ENCODE measurements around the gene PUM1. TPM values are rescaled to one million over a fixed set of nuclear protein-coding genes. Genes with fewer than 3 reads are reported as not detected.

The PUM1 gene
- total RNA-seq, 1 experiment from 2014 or later, result 109 TPM

GRCh38 chr1:31038360-31038759 lies 27.2 kb downstream of the PUM1 start:
- TF ChIP-seq REST (IDR thresholded peaks at IDR 0.05; ENCODE audit: insufficient read depth in 1 of 2, low read depth in 2 of 2, low read length in 1 of 2), result no peak
- no peak for TF ChIP-seq TCF7L2 (IDR thresholded peaks at IDR 0.05; ENCODE audit: low read depth, low read length)
- TF ChIP-seq SIN3A (IDR thresholded peaks at IDR 0.05; ENCODE audit: borderline replicate concordance, insufficient read depth, low read depth, low read length), result no peak
- TF ChIP-seq CTCF (IDR thresholded peaks at IDR 0.05), result no peak
- no peak for TF ChIP-seq POLR2AphosphoS5 (IDR thresholded peaks at IDR 0.05; ENCODE audit: low read depth, low read length)
- Histone ChIP-seq H3K27me3 (ENCODE audit: control insufficient read depth, insufficient read depth, low read length) (no peaks in the 10 kb centered on the region), H3K9me3 (ENCODE audit: control insufficient read depth, insufficient read depth, low read depth, low read length) (no peaks in the 10 kb centered on the region), H3K4me3 (ENCODE audit: low read depth in 2 of 2, low read length in 2 of 2) (no peak overlapping the region), H3K27ac (ENCODE audit: low read length) (no peak overlapping the region), H3K36me3 (ENCODE audit: control insufficient read depth, insufficient read depth, low read length) (no peaks in the 10 kb centered on the region; the same call in 1 of the 2 replicates), H3K4me1 (ENCODE audit: control insufficient read depth, insufficient read depth, low read length) (peaks cover 4% of the 10 kb centered on the region; the same call in 1 of the 2 replicates)
- POLR2A ChIA-PET, result no interaction called here
- ATAC-seq (no peak), DNase-seq (ENCODE audit: low read depth, low spot score) (no peak)
- intact Hi-C loops (cut with micrococcal nuclease; ENCODE audit: unreplicated experiment) (no loop called here), in situ Hi-C loops (cut with HindIII; ENCODE audit: low pct_unique_long_range_greater_than_20kb, low sequenced_read_pairs) (no loop called here)
- CTCF ChIA-PET, result no interaction called here
- BruUV-seq (replicated peaks), result no TSS peak

GRCh38 chr1:31036749-31037500 lies 28.6 kb downstream of the PUM1 start:
- Histone ChIP-seq H3K36me3 (ENCODE audit: control insufficient read depth, insufficient read depth, low read length) (no peaks in the 10 kb centered on the region; the same call in 1 of the 2 replicates), H3K27ac (ENCODE audit: low read length) (no peak overlapping the region), H3K9me3 (ENCODE audit: control insufficient read depth, insufficient read depth, low read depth, low read length) (no peaks in the 10 kb centered on the region), H3K4me3 (ENCODE audit: low read depth in 2 of 2, low read length in 2 of 2) (no peak overlapping the region), H3K4me1 (ENCODE audit: control insufficient read depth, insufficient read depth, low read length) (peaks cover 4% of the 10 kb centered on the region; the same call in 1 of the 2 replicates), H3K27me3 (ENCODE audit: control insufficient read depth, insufficient read depth, low read length) (no peaks in the 10 kb centered on the region)
- ChIA-PET CTCF (no interaction called here), POLR2A (no interaction called here)
- ATAC-seq (no peak), DNase-seq (ENCODE audit: low read depth, low spot score) (no peak)
- intact Hi-C loops (cut with micrococcal nuclease; ENCODE audit: unreplicated experiment), result no loop called here
- in situ Hi-C loops (cut with HindIII; ENCODE audit: low pct_unique_long_range_greater_than_20kb, low sequenced_read_pairs), result no loop called here
- BruUV-seq (replicated peaks), result no TSS peak
- TF ChIP-seq SIN3A (IDR thresholded peaks at IDR 0.05; ENCODE audit: borderline replicate concordance, insufficient read depth, low read depth, low read length) (no peak), POLR2AphosphoS5 (IDR thresholded peaks at IDR 0.05; ENCODE audit: low read depth, low read length) (no peak), CTCF (IDR thresholded peaks at IDR 0.05) (no peak), TCF7L2 (IDR thresholded peaks at IDR 0.05; ENCODE audit: low read depth, low read length) (no peak), REST (IDR thresholded peaks at IDR 0.05; ENCODE audit: insufficient read depth in 1 of 2, low read depth in 2 of 2, low read length in 1 of 2) (no peak)

All from Panc1 (cell line).